ENCODE measurements around the gene SMIM33. TPM values are rescaled to one million over a fixed set of nuclear protein-coding genes. Genes with fewer than 3 reads are reported as not detected.

SMIM33 gene
- total and polyA plus RNA-seq, 2 of the 13 experiments (the other 11 are each of a cell fraction or from before 2014, with no cell fraction given) = not detected

DNA sequence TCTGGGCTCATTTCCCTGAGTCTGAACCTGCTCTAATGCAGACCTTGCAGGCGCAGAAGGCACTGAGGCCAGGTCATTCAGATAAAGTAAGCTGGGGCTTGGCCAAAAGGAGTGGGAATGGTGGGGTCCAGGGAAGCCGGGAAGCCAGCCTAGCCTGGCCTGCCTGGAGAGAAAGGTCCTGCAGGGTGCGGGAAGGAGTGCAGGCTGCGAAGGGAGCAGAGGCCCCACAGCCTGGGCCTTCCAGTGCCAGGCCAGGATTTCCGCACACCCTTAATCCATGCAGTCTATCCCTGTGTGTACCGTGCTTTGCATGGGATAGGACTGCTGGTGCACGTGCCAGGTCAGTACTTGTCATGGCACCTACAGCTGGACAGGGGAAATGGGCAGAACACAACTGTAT lies 15.4 kb downstream of the SMIM33 start:
- H3K4me2 ChIP-seq (ENCODE audit: low read depth, low read length) = no peak overlapping the region; the same call in 1 of the 2 replicates
- H3K9me3 ChIP-seq (ENCODE audit: low read length) = no peaks in the 10 kb centered on the region
- in situ Hi-C loops (cut with HindIII; ENCODE audit: extremely low pct_ligation_motif_present, low pct_unique_long_range_greater_than_20kb) (no loop called here), intact Hi-C loops (cut with micrococcal nuclease; ENCODE audit: unreplicated experiment) (no loop called here)
- POLR2A ChIA-PET = no interaction called here
- H3K79me2 ChIP-seq (ENCODE audit: insufficient read depth, low read length) = no peaks in the 10 kb centered on the region
- DNase-seq (ENCODE audit: low spot score) = no peak
- peaks cover 0 to 3% of the 10 kb centered on the region in 2 experiments; a peak in 2 of 5 replicates for H3K27me3 ChIP-seq (ENCODE audit: control insufficient read depth in 1 of 2, insufficient read depth in 2 of 2, low read length in 2 of 2)
- no peak for FAIRE-seq
- TF ChIP-seq JUN (CRISPR knock-in tag; IDR thresholded peaks at IDR 0.05) (no peak), ZNF773 (CRISPR knock-in tag; IDR thresholded peaks at IDR 0.05; ENCODE audit: borderline replicate concordance) (no peak), BHLHE40 (IDR thresholded peaks at IDR 0.05; ENCODE audit: low read length) (peak; percentile 81), GABPA (IDR thresholded peaks at IDR 0.05; ENCODE audit: low read depth, low read length) (0 out of 2 replicates have a peak, but pooled peaks have one; percentile 8), GABPA (CRISPR knock-in tag; IDR thresholded peaks at IDR 0.05; ENCODE audit: low read depth) (no peak), ZFX (CRISPR knock-in tag; IDR thresholded peaks at IDR 0.05; ENCODE audit: low read depth) (0 out of 2 replicates have a peak, but pooled peaks have one; percentile 16)
- TF ChIP-seq, protein P1, sequence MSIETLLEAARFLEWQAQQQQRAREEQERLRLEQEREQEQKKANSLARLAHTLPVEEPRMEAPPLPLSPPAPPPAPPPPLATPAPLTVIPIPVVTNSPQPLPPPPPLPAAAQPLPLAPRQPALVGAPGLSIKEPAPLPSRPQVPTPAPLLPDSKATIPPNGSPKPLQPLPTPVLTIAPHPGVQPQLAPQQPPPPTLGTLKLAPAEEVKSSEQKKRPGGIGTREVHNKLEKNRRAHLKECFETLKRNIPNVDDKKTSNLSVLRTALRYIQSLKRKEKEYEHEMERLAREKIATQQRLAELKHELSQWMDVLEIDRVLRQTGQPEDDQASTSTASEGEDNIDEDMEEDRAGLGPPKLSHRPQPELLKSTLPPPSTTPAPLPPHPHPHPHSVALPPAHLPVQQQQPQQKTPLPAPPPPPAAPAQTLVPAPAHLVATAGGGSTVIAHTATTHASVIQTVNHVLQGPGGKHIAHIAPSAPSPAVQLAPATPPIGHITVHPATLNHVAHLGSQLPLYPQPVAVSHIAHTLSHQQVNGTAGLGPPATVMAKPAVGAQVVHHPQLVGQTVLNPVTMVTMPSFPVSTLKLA (IDR thresholded peaks at IDR 0.05) = 0 out of 2 replicates have a peak, but pooled peaks have one; percentile 13
- TF ChIP-seq, protein P2, sequence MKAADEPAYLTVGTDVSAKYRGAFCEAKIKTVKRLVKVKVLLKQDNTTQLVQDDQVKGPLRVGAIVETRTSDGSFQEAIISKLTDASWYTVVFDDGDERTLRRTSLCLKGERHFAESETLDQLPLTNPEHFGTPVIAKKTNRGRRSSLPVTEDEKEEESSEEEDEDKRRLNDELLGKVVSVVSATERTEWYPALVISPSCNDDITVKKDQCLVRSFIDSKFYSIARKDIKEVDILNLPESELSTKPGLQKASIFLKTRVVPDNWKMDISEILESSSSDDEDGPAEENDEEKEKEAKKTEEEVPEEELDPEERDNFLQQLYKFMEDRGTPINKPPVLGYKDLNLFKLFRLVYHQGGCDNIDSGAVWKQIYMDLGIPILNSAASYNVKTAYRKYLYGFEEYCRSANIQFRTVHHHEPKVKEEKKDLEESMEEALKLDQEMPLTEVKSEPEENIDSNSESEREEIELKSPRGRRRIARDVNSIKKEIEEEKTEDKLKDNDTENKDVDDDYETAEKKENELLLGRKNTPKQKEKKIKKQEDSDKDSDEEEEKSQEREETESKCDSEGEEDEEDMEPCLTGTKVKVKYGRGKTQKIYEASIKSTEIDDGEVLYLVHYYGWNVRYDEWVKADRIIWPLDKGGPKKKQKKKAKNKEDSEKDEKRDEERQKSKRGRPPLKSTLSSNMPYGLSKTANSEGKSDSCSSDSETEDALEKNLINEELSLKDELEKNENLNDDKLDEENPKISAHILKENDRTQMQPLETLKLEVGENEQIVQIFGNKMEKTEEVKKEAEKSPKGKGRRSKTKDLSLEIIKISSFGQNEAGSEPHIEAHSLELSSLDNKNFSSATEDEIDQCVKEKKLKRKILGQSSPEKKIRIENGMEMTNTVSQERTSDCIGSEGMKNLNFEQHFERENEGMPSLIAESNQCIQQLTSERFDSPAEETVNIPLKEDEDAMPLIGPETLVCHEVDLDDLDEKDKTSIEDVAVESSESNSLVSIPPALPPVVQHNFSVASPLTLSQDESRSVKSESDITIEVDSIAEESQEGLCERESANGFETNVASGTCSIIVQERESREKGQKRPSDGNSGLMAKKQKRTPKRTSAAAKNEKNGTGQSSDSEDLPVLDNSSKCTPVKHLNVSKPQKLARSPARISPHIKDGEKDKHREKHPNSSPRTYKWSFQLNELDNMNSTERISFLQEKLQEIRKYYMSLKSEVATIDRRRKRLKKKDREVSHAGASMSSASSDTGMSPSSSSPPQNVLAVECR (CRISPR knock-in tag; IDR thresholded peaks at IDR 0.05; ENCODE audit: borderline replicate concordance) = no peak
- TF ChIP-seq, protein P3, sequence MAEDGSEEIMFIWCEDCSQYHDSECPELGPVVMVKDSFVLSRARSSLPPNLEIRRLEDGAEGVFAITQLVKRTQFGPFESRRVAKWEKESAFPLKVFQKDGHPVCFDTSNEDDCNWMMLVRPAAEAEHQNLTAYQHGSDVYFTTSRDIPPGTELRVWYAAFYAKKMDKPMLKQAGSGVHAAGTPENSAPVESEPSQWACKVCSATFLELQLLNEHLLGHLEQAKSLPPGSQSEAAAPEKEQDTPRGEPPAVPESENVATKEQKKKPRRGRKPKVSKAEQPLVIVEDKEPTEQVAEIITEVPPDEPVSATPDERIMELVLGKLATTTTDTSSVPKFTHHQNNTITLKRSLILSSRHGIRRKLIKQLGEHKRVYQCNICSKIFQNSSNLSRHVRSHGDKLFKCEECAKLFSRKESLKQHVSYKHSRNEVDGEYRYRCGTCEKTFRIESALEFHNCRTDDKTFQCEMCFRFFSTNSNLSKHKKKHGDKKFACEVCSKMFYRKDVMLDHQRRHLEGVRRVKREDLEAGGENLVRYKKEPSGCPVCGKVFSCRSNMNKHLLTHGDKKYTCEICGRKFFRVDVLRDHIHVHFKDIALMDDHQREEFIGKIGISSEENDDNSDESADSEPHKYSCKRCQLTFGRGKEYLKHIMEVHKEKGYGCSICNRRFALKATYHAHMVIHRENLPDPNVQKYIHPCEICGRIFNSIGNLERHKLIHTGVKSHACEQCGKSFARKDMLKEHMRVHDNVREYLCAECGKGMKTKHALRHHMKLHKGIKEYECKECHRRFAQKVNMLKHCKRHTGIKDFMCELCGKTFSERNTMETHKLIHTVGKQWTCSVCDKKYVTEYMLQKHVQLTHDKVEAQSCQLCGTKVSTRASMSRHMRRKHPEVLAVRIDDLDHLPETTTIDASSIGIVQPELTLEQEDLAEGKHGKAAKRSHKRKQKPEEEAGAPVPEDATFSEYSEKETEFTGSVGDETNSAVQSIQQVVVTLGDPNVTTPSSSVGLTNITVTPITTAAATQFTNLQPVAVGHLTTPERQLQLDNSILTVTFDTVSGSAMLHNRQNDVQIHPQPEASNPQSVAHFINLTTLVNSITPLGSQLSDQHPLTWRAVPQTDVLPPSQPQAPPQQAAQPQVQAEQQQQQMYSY (CRISPR knock-in tag; IDR thresholded peaks at IDR 0.05) = peak; percentile 95
- no peak overlapping the region for H3K4me3 ChIP-seq (replicated peaks in 1 of 3; ENCODE audit: insufficient read depth in 1 of 3, low read depth in 2 of 3, low read length in 3 of 3)
- CTCF ChIA-PET (ENCODE audit: low intra/inter-chr PET ratio, low total read pairs) = no interaction called here
- no peaks in the 10 kb centered on the region for H3K36me3 ChIP-seq (replicated peaks in 1 of 2; ENCODE audit: control insufficient read depth in 1 of 2, insufficient read depth in 2 of 2, low read length in 2 of 2)
- H4K20me1 ChIP-seq (ENCODE audit: insufficient read depth, low read length) = no peaks in the 10 kb centered on the region
- H3K4me1 ChIP-seq (ENCODE audit: insufficient read depth, low read length) = peaks cover 22% of the 10 kb centered on the region
- BruUV-seq (replicated peaks) = no TSS peak
- 21% methylated on average over 7 of the region's 7 CpGs for WGBS (ENCODE audit: low lambda C conversion rate)
- peak; percentile 71 for ATAC-seq
- H2AFZ ChIP-seq (ENCODE audit: low read length) = no peak overlapping the region
- no peak overlapping the region for H3K9ac ChIP-seq (ENCODE audit: insufficient read depth, low read depth, low read length)
- no peak overlapping the region for H3K27ac ChIP-seq (ENCODE audit: extremely low read length, insufficient read depth, low read length)

Measured in HepG2 (cell line).